Fibroblast of upper back skin (primary cell): ENCODE results near the gene SLC19A2.

Experiments
- DNase-seq: peaks from one replicate; pipeline ENCODE4 v3.0.0-alpha.2; 2013

Gene SLC19A2

DNA sequence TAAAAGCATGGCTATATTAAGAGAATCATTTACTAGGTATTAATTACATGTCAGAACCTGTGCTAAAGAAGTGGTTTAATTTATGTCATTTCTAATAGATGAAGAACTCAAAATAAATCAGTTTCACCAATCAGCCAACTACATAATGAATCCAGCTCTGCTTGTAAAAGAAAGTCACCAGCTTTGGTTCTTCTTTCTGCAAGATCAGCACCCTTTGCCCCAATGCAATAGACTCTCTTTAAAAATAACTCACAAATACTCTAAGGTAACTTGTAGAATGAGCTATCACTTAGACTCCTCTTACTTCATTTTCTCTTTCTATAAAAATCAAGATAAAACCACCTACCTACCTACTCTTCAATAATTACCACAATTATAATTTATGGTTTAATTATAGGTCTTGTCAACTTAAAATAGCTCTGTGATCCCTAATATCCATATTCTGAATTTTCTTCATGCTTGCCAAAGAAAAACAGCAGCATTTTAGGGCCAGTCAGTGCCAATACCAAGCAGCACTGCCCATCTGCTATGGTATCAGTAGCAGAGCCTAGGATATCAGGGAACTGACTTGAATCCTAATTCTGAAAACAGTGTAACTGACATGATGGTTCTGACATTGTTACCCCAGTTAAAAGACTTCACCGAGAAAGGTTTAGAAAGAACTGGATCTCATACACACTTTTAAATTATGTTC is 11.3 kb downstream of the SLC19A2 start:
- no peak for DNase-seq

DNA sequence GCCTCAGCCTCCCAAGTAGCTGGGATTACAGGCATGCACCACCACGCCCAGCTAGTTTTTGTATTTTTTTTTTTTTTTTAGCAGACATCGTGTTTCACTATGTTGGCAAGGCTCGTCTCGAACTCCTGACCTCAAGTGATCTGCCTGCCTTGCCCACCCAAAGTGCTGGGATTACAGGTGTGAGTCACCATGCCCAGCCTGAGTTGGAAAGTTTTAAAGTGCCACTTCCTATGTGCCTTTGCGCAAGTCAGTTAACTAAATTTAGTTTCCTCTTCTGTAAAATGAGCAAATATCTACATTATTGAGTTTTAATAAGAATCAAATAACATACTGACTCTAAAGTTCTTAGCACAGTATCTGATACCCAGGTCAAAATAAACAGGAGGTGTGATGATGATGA is 12.4 kb downstream of the SLC19A2 start:
- DNase-seq = no peak

DNA sequence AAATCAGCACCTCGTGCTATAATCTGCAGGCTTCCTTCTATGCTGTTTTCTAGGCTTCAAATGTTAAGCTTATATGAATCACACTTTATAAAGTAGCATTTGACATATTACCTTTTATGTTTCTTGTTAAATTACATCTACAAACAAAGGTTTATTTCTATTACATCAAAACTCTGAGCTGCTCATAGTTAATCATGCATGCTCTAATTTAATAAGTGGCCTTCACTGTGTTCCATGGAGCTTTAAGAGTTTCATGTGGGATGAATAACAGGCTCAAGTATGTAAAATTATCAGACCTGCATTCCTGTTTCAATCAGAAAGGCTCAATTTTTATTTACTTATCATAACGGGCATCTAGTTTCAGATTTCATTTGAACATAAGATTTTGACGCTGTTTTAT is 13.0 kb downstream of the SLC19A2 start:
- DNase-seq = no peak

DNA sequence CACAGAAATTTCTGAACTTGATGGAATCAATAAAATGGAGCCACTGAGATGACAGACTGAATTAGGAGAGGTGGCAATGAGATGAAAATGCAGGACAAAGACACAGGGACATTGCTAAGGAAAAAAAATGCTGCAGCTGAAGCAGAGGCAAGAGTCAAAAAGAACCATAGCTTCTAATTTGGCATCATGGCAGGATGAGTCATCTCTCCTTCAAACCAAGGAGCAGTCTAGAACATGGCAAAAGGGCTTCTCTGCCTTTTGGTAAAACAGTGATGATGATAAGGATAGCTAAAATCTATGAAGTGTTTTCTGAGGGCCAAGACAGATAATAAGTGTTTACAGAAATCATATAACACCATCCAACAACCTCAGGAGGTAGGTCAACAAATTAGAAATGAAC is 16.8 kb downstream of the SLC19A2 start:
- no peak for DNase-seq

DNA sequence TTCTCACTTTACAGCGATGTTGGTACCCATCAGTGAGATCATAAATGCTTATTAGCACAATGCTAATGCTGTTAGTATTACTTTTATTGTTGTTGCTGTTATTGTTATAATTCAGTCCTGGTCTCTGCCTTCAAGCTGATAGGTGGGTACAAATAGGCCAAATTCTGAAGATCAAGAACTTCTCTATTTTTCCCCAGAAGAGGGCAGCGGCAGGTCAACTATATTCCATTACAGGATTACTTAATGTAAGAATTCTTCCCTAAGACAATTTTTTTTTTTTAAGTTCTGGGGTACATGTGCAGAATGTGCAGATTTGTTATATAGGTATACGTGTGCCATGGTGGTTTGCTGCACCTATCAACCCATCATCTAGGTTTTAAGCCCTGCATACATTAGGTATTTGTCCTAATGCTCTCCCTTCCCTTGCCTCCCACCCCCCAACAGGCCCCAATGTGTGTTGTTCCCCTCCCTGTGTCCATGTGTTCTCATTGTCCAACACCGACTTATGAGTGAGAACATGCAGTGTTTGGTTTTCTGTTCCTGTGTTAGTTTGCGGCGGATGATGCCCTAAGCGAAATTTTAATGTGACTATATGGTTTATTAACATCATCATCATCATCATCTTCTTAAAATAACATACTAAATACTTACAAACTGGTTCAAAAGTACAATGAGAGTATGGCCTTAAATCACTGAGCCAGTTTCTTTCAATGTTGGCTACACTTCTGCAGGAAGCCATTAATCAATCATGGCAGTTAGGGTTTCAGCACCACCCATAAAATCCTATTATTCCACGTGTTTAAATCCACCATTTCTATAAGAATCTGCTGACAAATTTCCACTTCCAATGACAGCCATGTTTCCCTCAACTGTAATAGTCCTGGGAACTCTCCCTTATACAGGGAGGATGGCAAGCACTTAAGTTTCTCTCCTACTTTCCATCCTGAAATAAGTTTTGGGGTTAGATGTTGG is 19.2 kb downstream of the SLC19A2 start:
- DNase-seq = peak; percentile 44

DNA sequence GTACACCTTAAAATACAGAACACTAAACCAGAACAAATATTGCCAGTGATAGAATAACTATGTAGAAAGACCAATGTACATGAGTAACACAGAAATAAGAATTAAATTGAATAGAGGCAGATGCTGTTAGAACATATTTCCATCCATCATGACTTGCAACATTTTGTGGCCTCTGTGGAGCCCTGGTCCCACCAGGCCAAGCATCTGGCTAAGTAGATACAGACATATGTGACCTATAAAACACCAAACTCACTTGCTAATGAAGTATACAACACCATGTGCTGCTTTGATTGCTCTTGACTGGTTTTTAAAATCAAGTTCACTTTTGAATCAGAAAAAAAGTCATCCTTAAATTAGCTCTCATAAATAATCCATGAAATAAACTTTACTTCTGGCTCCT is 20.5 kb downstream of the SLC19A2 start:
- DNase-seq = no peak

DNA sequence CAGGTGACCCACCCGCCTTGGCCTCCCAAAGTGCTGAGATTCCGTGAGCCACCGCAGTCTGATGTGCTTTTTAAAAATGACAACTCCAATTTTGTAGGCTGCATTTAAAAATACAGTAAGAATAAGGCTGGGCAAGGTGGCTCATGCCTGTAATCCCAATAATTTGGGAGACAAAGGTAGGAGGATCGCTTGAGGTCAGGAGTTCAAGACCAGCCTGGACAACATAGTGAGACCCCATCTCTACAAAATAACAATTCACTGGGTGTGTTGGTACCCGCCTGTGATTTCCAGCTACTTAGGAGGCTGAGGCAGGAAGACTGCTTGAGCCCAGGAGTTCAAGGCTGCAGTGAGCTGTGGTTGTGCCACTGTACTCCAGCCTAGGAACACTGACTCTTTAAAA is 23.4 kb downstream of the SLC19A2 start:
- DNase-seq = no peak

DNA sequence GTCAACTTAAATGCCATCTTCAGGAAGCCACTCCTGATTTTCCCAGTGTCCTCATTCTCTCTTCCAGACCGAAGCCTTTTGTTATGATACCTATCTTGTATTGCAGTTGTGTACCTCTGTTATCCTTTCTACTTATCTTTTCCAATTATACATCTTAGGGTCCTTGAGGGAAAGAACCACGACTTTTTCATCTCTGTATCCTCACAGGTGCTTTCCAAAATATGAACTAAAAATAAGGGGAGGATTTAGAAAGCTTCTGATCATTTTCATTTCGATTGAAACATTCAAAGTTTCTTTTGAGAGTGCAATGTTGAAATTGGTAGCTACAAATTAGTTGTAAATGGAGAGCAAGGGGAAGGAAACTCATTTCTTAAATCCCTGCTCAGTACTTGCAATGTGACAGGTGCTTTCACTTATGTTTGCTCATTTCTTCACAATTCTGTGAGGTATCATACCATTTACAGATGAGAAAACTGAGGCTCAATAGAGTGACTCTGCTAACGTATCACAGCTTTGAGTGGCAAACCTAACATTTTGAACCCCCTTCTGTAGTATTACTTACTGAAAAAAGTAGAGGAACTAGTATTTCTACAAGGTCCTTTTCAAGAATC is 24.2 kb downstream of the SLC19A2 start:
- DNase-seq = no peak

DNA sequence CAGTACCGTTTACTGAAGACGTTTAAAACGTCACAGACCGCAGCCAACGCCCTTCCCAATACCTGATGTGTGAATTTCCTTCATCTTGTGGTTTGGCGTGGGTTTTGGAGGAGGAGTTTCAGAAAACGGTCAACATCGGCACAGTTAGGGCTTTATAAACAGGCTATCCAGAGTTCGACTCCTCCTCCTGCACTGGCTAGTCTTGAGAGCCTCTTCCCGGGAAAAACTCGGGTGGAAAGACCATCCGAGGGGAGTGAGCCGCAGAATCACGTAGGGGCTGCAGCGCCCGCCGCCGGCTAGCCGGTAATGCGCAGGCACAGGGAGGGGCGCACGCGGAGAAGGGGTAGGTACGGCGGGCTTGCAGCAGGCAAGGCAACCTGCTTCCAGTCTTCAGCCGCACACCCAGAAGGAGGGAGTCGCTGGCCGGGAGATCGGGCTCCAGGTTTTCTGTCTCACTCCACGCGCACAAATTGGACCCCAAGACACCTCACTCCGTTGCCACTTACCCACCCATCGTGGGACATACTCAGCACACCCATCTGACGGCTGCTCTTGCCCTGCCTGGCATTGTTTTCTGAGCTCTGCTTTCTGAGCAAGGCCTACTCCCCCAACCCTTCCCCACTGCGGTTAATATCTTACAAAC is 25.4 kb downstream of the SLC19A2 start:
- peak; percentile 26 for DNase-seq

DNA sequence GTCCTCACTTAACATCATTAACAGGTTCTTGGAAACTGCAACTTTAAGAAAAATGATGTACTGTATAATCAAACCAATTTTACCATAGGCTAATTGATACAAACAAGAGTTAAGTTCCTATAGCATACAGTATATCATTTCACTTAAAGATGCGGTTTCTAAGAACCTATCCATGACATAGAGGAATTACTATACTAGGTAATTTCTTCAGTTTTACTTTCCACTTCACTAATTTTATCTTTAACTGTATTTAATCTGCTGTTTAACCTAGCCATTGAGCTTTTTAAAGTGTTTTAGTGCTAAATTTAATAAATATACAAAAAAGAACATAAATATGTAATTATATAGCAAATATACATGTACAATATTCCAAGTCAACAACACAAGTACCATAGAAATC is 28.3 kb downstream of the SLC19A2 start:
- DNase-seq = no peak

DNA sequence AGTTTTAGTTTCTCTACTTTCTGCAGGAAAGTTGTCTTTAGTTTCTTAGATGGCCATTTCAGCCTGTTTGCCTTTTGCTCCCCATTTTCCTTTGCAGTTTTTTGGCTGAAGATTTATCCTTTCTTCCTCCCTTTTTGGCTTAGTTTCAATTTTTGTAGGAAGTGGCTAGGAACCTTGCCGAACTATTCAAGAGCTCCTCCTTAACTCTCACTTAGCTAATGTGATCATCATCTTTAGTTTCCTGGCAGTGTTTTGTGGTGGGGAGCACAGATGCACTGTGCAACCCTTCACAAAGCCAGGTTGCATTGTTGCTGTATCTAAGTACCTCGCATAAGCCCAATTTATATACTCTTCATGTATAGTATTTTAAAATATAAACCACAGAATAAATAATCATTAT is 29.7 kb downstream of the SLC19A2 start:
- DNase-seq = no peak

DNA sequence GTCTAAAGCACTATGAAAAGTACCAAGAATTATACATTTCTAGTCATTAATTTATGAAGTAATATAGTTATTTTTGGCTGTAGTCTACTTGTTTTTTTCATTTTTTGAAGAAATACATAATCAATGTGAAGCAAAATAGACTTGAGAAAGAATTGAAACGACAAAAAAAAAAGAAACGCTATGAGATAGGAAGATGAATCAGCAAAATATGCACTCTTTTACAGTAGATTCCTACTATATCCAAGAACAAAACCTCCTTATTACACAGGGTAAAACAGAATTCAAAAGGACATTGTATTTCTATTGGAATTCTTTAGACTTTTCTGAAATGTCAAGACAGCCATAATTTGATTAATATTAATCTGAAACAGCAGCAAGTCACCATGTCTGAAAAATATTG is 32.8 kb downstream of the SLC19A2 start:
- no peak for DNase-seq

DNA sequence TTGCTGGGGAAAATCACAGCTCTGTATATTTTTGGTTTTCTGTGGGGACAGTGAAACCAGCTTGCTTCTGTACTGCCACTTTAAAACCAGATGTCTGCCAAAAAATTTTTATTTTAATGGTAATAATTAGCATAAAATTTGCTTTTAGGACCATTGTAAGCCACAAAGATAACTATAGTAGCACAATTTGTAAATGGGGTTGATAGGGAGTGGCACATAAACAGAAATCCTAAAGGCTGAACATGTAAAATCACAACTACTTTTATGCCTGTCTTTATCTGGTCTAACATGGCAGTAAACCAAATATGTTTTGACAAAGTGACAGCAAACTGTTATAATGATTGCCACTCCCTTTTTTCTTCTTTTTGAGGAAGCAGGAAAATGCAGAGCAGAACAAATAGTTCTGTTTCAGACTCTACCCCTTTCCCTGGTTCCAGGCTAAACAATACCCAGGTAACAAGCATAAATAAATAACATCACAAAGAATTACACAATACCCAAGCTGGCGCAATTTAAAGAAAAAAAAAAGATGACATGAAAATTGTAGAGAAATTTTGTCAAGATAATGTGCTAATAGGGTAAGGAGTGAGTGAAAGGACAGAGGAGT is 34.4 kb downstream of the SLC19A2 start:
- no peak for DNase-seq

DNA sequence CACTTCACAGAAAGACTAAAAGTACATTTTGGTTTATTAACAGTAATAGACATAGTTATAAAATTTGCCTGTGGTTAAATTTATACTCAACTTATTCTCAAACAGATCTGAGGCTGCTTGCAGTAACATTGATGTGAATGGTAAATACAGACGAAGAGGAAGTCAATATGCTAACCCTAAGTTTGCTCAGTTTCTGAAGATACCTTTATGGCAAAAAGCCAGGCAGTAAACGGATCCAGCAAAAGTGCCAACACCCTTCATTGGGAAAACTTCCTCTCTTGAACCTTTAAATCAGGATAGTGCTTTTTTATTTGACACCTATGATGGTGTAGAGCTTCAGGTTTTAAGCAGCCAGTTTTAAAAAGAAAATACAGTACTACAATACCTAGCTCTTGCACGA is 41.8 kb downstream of the SLC19A2 start:
- no peak for DNase-seq

DNA sequence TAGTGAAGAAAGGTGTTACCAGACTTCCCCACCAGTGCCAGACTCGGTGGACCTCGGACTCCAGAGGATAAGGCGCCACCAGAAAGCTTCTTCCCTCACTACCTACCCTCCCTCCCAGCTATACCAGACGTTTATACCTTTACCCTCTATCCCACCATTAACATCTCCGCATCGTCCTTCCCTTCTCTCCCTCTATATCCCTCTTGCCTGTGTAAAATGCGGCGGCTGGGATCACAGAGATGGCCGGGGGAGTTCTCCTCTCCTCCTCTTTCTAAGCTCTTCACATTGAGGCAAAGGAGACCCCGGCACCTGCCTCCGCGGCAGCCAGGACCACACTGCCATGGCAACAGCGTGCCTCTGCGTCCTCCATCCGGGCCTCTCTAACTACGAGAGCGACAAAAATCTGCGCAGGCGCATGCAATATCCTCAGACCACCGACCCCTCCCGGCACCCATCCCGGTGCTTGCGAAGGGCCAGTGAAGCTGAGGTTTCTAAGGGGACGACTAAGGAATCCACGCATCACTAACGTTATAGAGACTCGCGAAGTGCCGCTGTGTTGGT is 58.6 kb downstream of the SLC19A2 start, which contains the start of gene CCDC181:
Gene CCDC181, minus strand, starts transcription at position 394 of the 561 bp plus-strand sequence. CDS start 2,547 bp downstream, outside the sequence.
- DNase-seq = peak; percentile 81

DNA sequence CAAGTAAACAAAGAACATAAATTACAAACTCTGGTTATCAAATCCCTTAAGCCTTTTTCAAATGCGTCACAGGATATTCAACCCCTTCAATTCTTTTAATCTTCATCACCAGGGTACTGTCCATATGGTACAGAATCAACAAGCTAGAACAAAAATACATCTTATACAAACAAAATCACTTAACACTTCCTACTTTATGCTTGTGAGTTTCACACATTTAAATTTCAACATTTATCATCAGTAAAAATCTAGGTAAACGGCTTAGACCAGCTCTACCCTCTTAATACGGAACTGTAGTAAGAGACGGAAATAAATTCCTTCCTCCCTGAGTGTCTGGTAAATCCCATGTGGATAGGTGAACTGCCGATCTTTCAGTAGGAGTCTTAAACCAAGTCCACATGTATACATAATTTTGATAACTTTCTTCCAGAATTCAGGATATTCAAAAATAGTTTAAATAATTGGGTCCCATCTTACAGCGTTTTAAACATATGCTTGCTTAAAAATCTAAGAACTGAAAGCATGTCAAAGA is 59.5 kb downstream of the SLC19A2 start:
- DNase-seq = no peak

DNA sequence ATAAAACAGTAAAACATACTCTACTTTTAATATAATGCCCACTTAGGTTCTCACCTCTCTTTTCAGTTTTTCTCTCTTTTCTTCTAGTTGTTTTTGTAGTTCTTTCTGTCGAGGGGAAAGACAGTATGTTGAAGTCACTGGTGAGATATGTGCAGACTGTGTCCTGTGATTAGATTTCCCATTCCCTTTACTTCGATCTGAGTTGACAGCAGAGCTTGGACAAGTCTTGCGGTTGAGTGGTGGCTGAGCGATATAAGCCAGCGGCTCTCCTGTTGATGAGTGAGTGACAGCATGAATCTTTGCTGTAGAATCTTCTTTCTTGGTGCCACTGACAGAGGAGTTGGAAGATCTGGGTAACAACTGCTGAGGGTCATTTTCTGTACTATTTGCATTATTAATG is 64.4 kb downstream of the SLC19A2 start:
- DNase-seq = no peak

DNA sequence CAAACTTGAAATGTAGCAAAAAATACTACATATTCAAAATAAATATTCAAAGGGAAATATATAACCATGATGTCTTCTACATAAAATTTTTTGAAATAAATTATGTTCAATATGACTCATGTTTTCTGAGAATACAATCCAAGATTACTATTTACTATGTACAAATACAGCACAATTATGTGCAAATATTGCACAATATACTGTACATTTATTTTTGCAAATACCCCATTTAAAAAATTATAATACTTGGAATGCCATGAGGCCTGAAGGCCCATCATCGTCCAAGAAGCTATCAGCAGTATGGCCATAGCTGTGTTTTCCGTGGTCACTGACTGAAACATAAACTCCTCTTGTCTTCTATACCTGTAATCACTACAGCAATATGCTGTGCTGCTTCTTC is 70.8 kb downstream of the SLC19A2 start:
- no peak for DNase-seq
